Activated CD8-positive, alpha-beta memory T cell treated with anti-CD3 and anti-CD28 coated beads, Interleukin-2, amount 50 U/mL, for 24 hours (primary cell): ENCODE measurements around the gene PIM3.

Experiments
- DNase-seq: peaks from one replicate; pipeline ENCODE4 v3.0.0-alpha.2; 2020; ENCODE audit errors: extremely low read depth

PIM3 gene

DNA sequence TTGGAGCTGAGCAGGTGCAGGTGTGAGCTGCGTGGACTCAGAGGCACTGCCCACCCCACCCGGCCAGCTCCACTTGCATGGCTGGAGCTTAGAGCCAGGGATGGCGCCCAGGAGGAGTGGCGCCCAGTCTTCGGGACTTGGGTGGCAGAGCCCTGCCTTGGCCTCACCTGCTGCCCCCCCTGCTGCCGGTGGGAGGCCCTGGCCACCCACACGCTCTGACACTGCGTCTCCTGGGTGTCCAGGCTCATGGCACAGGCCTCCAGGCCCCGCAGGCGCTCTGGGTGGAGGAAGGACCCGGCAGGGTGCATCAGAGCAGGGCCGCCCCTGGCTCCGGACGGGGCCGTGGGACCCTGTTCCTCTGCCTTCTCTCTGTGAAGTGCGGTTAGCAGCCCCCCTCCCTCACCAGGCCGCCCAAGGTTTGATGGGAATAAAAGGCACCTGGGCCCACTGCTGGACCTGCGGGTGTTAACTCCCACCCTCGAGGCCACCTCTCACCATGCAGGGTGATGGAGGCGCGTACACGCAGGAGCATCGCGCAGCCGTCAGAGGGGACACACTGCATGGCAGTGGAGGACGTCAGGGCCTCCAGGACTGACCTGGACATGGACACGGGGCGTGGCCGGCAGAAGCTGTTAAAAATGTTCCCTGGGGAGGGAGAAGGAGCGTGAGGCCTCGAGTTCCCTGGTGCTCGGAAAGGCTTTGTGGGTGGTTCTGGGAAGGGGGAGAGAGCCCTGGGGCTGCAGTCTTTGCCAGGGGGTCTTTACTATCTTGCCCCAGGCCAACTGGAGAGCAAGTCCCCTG is 40.2 kb downstream of the PIM3 start:
- no peak for DNase-seq

GRCh38 chr22:50001388-50002231 is 41.0 kb downstream of the PIM3 start:
- no peak for DNase-seq

GRCh38 chr22:50002791-50003190 is 42.2 kb downstream of the PIM3 start:
- no peak for DNase-seq

DNA sequence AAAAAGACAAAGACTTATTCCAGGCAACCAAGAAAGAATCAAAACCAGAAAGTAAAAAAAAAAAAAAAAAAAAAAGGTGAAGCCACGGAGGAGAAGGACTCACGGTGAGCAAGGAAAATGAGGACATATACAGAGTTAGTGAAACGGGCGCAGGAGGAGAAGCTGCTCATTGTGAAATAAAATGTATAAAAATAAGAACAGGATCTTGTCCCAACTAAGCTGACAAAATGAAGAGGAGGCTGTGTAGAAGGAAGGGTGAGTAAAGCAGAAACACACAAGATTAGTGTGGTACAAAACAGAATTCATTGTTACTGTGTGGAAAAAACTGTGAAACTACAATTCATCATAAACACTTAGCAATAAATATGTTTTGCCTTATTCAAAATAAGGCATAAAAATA is 44.3 kb downstream of the PIM3 start:
- DNase-seq, result no peak

DNA sequence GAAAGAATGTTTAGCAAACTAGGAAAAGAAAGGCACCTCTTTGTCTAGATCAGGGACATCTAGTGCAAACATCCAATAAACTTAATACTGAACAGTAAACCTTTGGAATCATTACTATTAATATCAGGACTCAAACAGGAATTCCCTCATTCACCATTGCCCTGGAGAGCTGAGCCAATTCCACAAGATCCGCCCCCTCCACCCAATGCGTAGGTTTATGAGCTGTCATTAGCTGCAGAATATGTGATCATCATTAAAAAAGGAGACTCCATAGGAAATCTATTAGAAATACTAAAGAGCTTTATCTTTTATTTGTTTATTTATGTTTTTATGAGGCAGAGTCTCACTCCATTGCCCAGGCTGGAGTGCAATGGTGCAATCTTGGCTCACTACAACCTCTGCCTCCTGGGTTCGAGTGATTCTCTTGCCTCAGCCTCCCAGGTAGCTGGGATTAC is 46.5 kb downstream of the PIM3 start:
- no peak for DNase-seq

DNA sequence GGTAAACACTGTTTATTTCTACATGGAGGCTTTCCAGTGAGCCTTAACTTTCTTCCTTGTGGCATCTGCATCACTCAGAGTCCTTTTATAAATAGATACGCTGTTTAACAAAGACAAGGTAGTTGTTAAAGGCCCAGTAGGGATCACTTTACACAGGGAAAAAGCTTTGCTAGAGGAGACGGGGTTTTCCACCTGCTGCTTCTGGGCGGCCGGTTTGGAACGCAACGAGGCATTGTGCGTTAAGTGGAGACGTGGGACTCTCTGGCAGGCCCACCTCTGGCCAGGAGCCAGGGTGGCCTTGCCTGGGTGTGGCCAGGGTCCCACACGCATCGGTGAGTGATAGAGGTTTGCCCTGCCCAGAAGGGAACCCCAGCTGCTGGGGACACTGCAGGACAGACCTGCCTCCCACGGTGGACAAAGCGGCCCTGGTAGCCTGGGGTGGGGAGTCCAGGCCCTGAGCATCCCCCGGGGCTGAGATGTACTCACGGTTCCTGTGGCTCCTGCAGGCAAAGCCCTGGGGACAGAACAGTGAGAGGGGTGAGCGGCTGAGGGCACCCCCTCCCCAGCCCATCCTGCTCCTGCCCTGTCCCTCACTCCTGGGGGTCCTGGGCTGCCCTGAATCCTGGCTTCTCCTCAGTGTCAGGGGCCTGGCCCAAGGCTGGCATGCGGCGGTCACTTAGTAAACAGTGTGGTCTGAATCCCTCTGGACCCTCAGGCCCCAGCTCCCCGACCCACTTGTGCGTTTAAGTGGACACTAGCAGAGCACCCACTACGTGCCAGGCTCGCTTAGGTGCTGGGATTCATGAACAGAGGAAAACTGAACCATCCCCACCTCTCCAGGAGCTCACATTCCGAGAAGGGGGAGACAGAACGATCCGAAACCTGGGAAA is 47.8 kb downstream of the PIM3 start:
- no peak for DNase-seq

- no peak for DNase-seq
These were observed 48.7 kb downstream of the PIM3 start for GRCh38 chr22:50009251-50009650.

GRCh38 chr22:50009765-50010675 is 49.4 kb downstream of the PIM3 start:
- DNase-seq, result no peak

GRCh38 chr22:50010676-50011446 is 50.3 kb downstream of the PIM3 start:
- DNase-seq, result no peak

DNA sequence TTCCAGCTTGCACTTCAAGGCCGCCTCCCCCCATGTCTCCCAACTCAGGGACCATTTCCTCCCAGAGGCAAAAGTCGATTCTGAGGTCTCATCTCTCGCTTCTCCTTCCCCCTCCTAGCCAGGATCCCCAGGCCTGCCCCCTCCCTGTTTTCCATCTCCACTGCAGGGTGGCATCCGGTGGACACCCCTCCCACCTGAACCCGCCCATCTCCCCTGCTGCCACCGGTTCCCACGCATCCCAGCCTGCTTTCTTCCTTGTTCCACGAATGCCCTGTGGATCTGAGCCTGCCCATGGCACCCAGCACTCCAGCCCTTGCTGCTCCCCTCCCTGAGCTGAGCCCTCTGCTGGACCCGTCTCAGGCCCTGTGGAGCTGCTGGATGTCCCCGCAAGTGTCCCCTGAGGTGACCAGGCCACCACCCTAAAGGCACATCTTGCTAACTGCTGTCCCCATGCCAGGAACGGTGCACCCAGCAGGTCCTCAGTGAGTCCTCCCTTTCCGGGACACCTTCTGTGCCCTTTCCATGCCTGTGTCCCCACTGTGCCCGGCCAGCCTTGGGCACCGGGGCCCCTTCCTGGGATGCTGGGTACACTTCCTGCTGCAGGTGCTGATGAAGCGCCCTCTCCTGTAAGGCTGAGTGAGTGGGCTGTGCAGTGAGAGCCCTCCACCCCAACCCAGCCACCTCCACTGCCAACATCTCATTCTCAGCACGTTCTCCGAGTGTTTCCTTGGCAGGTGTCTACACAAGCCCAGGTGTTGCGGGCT is 51.1 kb downstream of the PIM3 start:
- no peak for DNase-seq

DNA sequence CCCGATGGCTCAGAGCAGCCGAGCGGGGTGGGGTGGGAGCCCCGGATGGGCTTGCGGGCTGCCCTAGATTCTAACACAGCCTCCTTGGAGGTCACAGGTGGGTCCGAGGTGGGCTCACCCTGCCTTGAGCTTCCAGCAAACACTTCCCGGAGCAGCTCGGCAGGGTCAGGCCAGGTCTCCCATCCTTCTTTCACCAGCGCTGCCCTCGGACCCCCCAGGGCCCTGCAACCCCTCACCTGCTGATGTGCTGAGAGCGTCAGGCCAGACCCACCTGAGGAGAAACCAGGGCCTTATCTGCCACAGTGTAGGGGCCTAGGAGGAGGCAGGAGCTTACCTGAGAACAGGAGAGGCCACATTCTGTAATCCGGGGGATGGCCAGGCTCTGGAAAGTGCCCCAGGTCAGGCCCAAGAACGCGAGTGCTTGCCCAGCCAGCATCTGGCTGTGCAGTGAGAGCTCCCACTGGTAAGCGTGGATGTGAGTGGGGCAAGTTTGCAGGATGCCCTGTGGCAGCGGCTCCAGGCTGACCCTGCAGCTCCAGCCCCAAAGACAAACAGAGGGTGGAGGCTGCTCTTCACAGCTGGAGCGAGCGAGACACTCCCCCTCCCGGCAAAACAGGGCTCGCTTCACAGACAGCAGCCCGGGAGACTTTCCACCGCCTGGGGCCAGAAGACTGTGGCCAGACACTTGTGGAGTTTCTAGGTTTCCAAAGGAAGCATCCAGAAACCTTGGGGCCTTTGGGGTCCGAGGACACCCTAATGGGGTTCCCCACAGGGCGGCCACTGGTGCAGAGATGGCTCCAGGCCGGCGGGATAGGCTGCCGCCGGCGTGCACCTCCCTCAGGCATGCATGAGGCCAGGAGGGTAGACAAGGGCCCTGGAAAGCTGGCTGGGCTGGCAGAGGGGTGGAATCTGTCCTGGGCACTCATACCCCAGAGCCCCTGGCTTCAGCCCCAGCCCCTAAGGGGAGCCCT is 51.9 kb downstream of the PIM3 start, which contains the start of gene IL17REL:
Gene IL17REL (minus strand): TSS at position 555 of the 971 bp plus-strand sequence. CDS start 119 bp downstream, at position 436.
- DNase-seq, result no peak
